AG04450 (cell line): ENCODE measurements around the gene KIAA1614. TPM values are rescaled to one million over a fixed set of nuclear protein-coding genes. Genes with fewer than 3 reads are reported as not detected.

ENCODE experiments used
- CTCF ChIA-PET: fragments of 300-600, 350-600 bp; formaldehyde crosslinking; extraction: SDS; loops from one replicate; lab custom pipeline; 2022; ENCODE audit warnings: antibody characterized with exemption, inconsistent platforms; lab: Charles Lee
- POLR2A ChIA-PET: fragments of 350-600 bp; formaldehyde crosslinking; extraction: SDS; loops from one replicate; lab custom pipeline; 2021; ENCODE audit warnings: antibody characterized with exemption, inconsistent platforms; lab: Yijun Ruan, JAX
- DNase-seq: peaks from one replicate; pipeline ENCODE4 v3.0.0-alpha.2; 2011; ENCODE audit warnings: low read depth, low spot score
- H3K27ac ChIP-seq: one replicate; pipeline ENCODE4 v1.5.1; 2012; ENCODE audit warnings: low read depth, low read length, control low read depth
- H3K27me3 ChIP-seq: one replicate; pipeline ENCODE4 v1.6.0; 2012; ENCODE audit warnings: low read length; ENCODE audit not compliant: control insufficient read depth, insufficient read depth
- H3K4me3 ChIP-seq: 2 replicates; pipeline ENCODE4 v1.5.1; 2011; ENCODE audit warnings: mild to moderate bottlenecking, low read depth, low read length, control low read depth
- H3K9me3 ChIP-seq: 2 replicates; pipeline ENCODE4 v1.5.1; 2012; ENCODE audit warnings: low read length; ENCODE audit not compliant: control insufficient read depth, insufficient read depth
- polyA plus RNA-seq: library from polyadenylated mRNA; depleted of rRNA; stranded (reverse); fragments of >200 nt; gene quantifications from 2 replicates; pipeline ENCODE4 v1.2.3, GENCODE V29; 2011
- TF ChIP-seq, protein P1 (sequence below): IDR thresholded peaks from 2 replicates; pipeline ENCODE4 v1.5.1; 2011; ENCODE audit warnings: low read depth, low read length, control low read depth, inconsistent platforms

The KIAA1614 gene
- polyA plus RNA-seq, 1 experiment: 4.0 TPM

DNA sequence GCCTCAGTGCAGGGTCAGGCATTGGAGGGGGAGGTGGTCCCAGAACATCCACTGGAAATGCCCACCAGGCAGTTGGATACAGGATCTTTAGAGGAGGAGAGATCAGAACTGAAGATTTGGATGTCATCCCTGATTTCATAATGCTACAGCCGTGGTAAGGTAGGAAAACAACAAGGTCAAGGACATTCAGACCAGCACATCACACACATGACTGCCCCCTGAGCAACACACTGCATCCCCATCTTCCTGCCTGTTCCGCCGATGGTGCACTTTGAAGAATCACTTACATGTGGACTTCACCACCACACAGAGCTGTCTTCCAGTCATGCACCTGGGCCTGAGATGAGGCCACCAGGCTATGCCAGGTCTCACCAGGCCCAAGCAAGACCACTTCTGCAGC lies 16.7 kb downstream of the KIAA1614 start:
- TF ChIP-seq, protein P1, sequence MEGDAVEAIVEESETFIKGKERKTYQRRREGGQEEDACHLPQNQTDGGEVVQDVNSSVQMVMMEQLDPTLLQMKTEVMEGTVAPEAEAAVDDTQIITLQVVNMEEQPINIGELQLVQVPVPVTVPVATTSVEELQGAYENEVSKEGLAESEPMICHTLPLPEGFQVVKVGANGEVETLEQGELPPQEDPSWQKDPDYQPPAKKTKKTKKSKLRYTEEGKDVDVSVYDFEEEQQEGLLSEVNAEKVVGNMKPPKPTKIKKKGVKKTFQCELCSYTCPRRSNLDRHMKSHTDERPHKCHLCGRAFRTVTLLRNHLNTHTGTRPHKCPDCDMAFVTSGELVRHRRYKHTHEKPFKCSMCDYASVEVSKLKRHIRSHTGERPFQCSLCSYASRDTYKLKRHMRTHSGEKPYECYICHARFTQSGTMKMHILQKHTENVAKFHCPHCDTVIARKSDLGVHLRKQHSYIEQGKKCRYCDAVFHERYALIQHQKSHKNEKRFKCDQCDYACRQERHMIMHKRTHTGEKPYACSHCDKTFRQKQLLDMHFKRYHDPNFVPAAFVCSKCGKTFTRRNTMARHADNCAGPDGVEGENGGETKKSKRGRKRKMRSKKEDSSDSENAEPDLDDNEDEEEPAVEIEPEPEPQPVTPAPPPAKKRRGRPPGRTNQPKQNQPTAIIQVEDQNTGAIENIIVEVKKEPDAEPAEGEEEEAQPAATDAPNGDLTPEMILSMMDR: no peak
- no peaks in the 10 kb centered on the region for H3K27me3 ChIP-seq
- no peak for DNase-seq
- H3K4me3 ChIP-seq: no peak overlapping the region
- H3K9me3 ChIP-seq: no peaks in the 10 kb centered on the region
- POLR2A ChIA-PET: no interaction called here
- CTCF ChIA-PET: no interaction called here
- no peak overlapping the region for H3K27ac ChIP-seq

DNA sequence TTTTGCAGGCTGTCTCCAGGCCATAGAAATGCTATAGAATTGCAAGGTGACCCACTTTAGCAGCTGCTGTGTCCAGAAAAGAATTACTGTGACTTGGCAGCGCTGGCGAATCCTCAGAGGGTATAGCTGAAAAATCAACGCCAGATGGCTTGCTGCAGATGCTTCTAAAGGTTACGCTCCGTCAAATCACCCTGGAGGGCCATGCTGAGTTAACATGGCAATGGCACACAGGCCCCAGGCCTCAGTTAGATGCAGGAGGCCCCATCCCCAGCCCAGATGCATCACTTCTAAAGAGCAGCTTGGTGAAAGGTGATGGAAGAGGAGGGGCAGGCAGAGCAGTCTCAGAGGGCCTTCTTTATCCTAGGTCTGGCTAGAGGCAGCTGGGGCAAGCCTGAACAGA lies 18.0 kb downstream of the KIAA1614 start:
- no peak for DNase-seq
- TF ChIP-seq, protein P1: no peak
- CTCF ChIA-PET: no interaction called here
- Histone ChIP-seq H3K4me3 (no peak overlapping the region), H3K9me3 (peaks cover 4% of the 10 kb centered on the region; the same call in 1 of the 2 replicates), H3K27me3 (no peaks in the 10 kb centered on the region), H3K27ac (no peak overlapping the region)
- POLR2A ChIA-PET: no interaction called here

DNA sequence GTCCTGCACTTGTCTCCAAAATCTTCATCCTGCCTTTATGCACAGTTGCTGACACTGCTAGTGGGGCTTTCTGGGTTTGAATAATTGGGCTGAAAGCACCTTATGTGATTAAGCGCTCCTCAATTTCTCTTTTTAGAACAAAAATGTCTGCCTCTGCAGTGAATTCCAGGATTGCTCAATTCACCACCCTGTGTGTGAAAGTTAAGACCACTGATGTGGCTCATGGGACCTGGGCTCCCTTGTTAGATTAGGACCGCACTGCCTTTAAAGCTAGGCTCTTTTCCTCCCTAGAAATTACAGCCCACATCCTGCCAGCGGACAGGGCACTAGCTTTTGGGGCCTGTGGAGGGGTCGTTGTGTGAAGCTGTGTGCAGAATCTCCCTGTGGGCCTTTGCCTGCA lies 18.8 kb downstream of the KIAA1614 start:
- H3K27me3 ChIP-seq: no peaks in the 10 kb centered on the region
- no peak overlapping the region for H3K27ac ChIP-seq
- CTCF ChIA-PET: no interaction called here
- DNase-seq: no peak
- POLR2A ChIA-PET: no interaction called here
- TF ChIP-seq, protein P1: no peak
- no peak overlapping the region for H3K4me3 ChIP-seq
- peaks cover 4% of the 10 kb centered on the region; the same call in 1 of the 2 replicates for H3K9me3 ChIP-seq

DNA sequence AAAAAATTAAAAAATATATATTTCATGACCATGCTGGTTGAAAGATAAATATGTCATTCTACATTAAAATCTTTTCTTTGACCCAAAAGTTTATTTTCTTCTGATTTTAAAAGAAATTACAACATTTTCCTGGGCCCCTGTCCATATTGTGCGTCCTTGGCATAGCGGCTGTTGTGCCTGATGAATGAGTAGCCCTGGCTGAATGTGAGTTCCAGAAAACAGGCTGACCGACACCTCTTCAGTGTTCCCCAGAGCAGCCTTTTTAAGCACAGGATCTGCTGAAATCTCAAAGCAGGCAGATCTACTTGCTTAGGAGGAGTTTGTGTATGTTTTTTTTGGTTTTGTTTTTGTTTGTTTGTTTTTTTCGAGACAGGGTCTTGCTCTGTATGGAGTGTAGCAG lies 19.7 kb downstream of the KIAA1614 start:
- peaks cover 4% of the 10 kb centered on the region; the same call in 1 of the 2 replicates for H3K9me3 ChIP-seq
- CTCF ChIA-PET: no interaction called here
- DNase-seq: no peak
- no peak overlapping the region for H3K4me3 ChIP-seq
- no peaks in the 10 kb centered on the region for H3K27me3 ChIP-seq
- POLR2A ChIA-PET: no interaction called here
- no peak overlapping the region for H3K27ac ChIP-seq
- TF ChIP-seq, protein P1: no peak

DNA sequence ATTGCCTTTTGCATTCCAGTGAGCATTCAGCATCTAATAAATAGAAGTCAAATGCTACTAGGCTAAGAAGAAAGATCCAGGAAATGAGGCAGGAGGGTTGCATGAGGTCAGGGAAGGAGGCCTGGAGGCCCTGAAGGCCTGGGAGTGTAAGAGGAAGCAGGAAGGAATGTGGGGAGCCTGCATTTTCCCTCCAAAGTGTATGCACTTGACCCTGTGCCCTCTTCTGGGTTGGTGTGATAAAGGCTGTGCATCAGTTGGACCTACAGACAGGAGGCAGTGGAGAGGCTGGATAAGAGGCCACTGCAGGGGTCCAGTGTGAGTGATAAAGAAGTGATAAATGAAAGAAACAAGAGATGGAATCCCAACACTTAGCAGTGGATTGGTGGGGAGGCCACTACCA lies 20.4 kb downstream of the KIAA1614 start:
- Histone ChIP-seq H3K27me3 (no peaks in the 10 kb centered on the region), H3K27ac (no peak overlapping the region), H3K9me3 (peaks cover 4% of the 10 kb centered on the region; the same call in 1 of the 2 replicates), H3K4me3 (no peak overlapping the region)
- TF ChIP-seq, protein P1: no peak
- no peak for DNase-seq
- POLR2A ChIA-PET: no interaction called here
- CTCF ChIA-PET: no interaction called here
